Breast epithelium (tissue), 3 donors: Measurements from ENCODE around the gene CSMD2.

Experiments used
- CTCF ChIP-seq, 3 donors: fragments of 450-650 bp; IDR thresholded peaks; one replicate each; pipeline ENCODE4 v1.5.1; 2016 to 2017; ENCODE audit warnings: antibody characterized with exemption in 3 of 3, mild to moderate bottlenecking in 3 of 3, moderate library complexity in 3 of 3
- POLR2A ChIP-seq: fragments of 450-650 bp; IDR thresholded peaks from one replicate; pipeline ENCODE4 v1.6.1; 2016; ENCODE audit warnings: antibody characterized with exemption, mild to moderate bottlenecking, moderate library complexity

DNA sequence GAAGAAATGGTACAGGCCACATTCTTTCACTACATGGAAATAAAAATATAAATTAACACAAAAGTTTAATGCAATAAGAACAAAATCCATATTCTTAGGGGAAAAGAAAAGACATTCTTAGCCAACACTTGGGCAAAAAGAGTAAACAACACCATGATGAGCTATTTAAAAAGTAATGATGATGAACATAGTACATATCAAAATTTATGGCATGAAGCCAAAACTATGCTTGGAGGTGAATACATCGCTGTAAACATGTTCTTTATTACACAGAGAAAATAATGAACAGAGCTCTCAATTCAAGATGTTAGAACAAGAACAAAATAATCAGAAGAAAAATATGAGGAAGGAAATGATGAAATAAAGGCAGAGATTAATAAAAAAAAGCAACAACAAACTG is 534.3 kb downstream of the CSMD2 start:
- TF ChIP-seq CTCF (IDR thresholded peaks at IDR 0.05) (no peak), POLR2A (no peak)
